ENCODE results near the gene AOC1.
A peak's percentile ranks its signal among the peaks of the same experiment; 100 is the strongest.

GRCh38 chr7:150828384-150828783, 23.9 kb upstream of the AOC1 start:
- TF ChIP-seq, protein P1, sequence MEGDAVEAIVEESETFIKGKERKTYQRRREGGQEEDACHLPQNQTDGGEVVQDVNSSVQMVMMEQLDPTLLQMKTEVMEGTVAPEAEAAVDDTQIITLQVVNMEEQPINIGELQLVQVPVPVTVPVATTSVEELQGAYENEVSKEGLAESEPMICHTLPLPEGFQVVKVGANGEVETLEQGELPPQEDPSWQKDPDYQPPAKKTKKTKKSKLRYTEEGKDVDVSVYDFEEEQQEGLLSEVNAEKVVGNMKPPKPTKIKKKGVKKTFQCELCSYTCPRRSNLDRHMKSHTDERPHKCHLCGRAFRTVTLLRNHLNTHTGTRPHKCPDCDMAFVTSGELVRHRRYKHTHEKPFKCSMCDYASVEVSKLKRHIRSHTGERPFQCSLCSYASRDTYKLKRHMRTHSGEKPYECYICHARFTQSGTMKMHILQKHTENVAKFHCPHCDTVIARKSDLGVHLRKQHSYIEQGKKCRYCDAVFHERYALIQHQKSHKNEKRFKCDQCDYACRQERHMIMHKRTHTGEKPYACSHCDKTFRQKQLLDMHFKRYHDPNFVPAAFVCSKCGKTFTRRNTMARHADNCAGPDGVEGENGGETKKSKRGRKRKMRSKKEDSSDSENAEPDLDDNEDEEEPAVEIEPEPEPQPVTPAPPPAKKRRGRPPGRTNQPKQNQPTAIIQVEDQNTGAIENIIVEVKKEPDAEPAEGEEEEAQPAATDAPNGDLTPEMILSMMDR (conservative IDR thresholded peaks at IDR 0.05; ENCODE audit: low read length) = peak; percentile 39; the same call in 1 of the 2 replicates
- no peak for TF ChIP-seq EZH2phosphoT487 (IDR thresholded peaks at IDR 0.05; ENCODE audit: borderline replicate concordance, low read depth, low read length)

All from OCI-LY7 (cell line).